MCF 10A (cell line): ENCODE results near the gene MCTP2. TPM values are rescaled to one million over a fixed set of nuclear protein-coding genes. Genes with fewer than 3 reads are reported as not detected.

Source experiments
- BruUV-seq: library from RNA; stranded (reverse); fragments of 400-500 nt; replicated peaks from 2 replicates; lab custom pipeline; 2021; lab: Mats Ljungman, UMichigan
- CTCF ChIA-PET: fragments of 300-600 bp; sonication (Branson Sonifier 250); formaldehyde crosslinking; extraction: SDS; loops from one replicate; lab custom pipeline; 2021; ENCODE audit warnings: antibody characterized with exemption, inconsistent platforms; lab: Yijun Ruan, JAX
- POLR2A ChIA-PET: fragments of 300-600, 350-650 bp; sonication (Branson Sonifier 250); formaldehyde crosslinking; extraction: SDS; loops from one replicate; lab custom pipeline; 2020; ENCODE audit warnings: antibody characterized with exemption, inconsistent platforms; lab: Yijun Ruan, JAX
- DNase-seq: peaks from one replicate; pipeline ENCODE4 v3.0.0-alpha.2; 2018; ENCODE audit not compliant: unreplicated experiment
- H3K27ac Mint-ChIP-seq: one replicate; pipeline ENCODE4 v1.8.0; 2022; ENCODE audit warnings: mild to moderate bottlenecking, low read depth, mixed read lengths; ENCODE audit not compliant: unreplicated experiment
- H3K27me3 Mint-ChIP-seq: one replicate; pipeline ENCODE4 v1.8.0; 2022; ENCODE audit warnings: mixed read lengths; ENCODE audit not compliant: insufficient read depth, unreplicated experiment
- H3K36me3 Mint-ChIP-seq: one replicate; pipeline ENCODE4 v1.8.0; 2022; ENCODE audit warnings: mild to moderate bottlenecking, moderate library complexity, mixed read lengths; ENCODE audit not compliant: insufficient read depth, unreplicated experiment
- H3K4me1 Mint-ChIP-seq: one replicate; pipeline ENCODE4 v1.8.0; 2022; ENCODE audit warnings: mixed read lengths; ENCODE audit not compliant: insufficient read depth, unreplicated experiment
- H3K4me3 Mint-ChIP-seq: one replicate; pipeline ENCODE4 v1.8.0; 2022; ENCODE audit warnings: mild to moderate bottlenecking, moderate library complexity, mixed read lengths; ENCODE audit not compliant: unreplicated experiment
- H3K9me3 Mint-ChIP-seq: one replicate; pipeline ENCODE4 v1.8.0; 2022; ENCODE audit warnings: mixed read lengths; ENCODE audit not compliant: unreplicated experiment
- CTCF ChIP-seq: fragments of 200-600 bp; IDR thresholded peaks from one replicate; pipeline ENCODE4 v1.8.0; 2022; ENCODE audit warnings: antibody characterized with exemption, mild to moderate bottlenecking; ENCODE audit not compliant: unreplicated experiment
- intact Hi-C: fragments of 100-400 bp; cut with micrococcal nuclease; formaldehyde crosslinking; loops from 2 replicates; pipeline ENCODE4 v1.14.1; 2022
- total RNA-seq: library from RNA; stranded (reverse); gene quantifications from 2 replicates; pipeline ENCODE4 v1.2.3, GENCODE V29; 2022

MCTP2 gene
- total RNA-seq, 1 experiment from 2014 or later, result 25.7 TPM

- Mint-ChIP-seq H3K36me3 (peaks cover 19% of the 10 kb centered on the region), H3K9me3 (no peaks in the 10 kb centered on the region), H3K27me3 (no peaks in the 10 kb centered on the region), H3K4me1 (no peaks in the 10 kb centered on the region), H3K4me3 (no peak overlapping the region), H3K27ac (no peak overlapping the region)
- no TSS peak for BruUV-seq
- no peak for DNase-seq
- intact Hi-C loops, result loop anchor here (10.0 kb wide), 1 partner anchor 260 kb away; no protein-coding TSS in a partner anchor
- TF ChIP-seq CTCF, result no peak
- POLR2A ChIA-PET, result no interaction called here
- CTCF ChIA-PET, result interaction anchor here (0.8 to 1.5 kb wide), 2 partner anchors 167 to 256 kb away, joined by 3 to 4 read pairs; no protein-coding TSS in a partner anchor
These were observed 183.6 kb downstream of the MCTP2 start for GRCh38 chr15:94414916-94415315.

GRCh38 chr15:94416267-94416666 is 184.9 kb downstream of the MCTP2 start:
- intact Hi-C loops, result loop anchor here (10.0 kb wide), 1 partner anchor 259 kb away; no protein-coding TSS in a partner anchor
- H3K27me3 Mint-ChIP-seq, result no peaks in the 10 kb centered on the region
- no peak for TF ChIP-seq CTCF

GRCh38 chr15:94416820-94417219 is 185.5 kb downstream of the MCTP2 start:
- no peak for TF ChIP-seq CTCF
- CTCF ChIA-PET, result no interaction called here
- no TSS peak for BruUV-seq
- Mint-ChIP-seq H3K27ac (no peak overlapping the region), H3K36me3 (peaks cover 14% of the 10 kb centered on the region), H3K9me3 (no peaks in the 10 kb centered on the region), H3K4me1 (no peaks in the 10 kb centered on the region), H3K27me3 (no peaks in the 10 kb centered on the region), H3K4me3 (no peak overlapping the region)
- DNase-seq, result no peak
- intact Hi-C loops, result loop anchor here (10.0 kb wide), 1 partner anchor 258 kb away; no protein-coding TSS in a partner anchor
- POLR2A ChIA-PET, result no interaction called here

More at GRCh38 chr15:94416267-94416666, 184.9 kb downstream of the MCTP2 start:
- peaks cover 16% of the 10 kb centered on the region for H3K36me3 Mint-ChIP-seq
- no peak for DNase-seq
- no peak overlapping the region for H3K4me3 Mint-ChIP-seq
- POLR2A ChIA-PET, result no interaction called here
- no peaks in the 10 kb centered on the region for H3K9me3 Mint-ChIP-seq
- CTCF ChIA-PET, result interaction anchor here (0.6 to 1.0 kb wide), 2 partner anchors 165 to 310 kb away, joined by 4 read pairs; no protein-coding TSS in a partner anchor
- no peaks in the 10 kb centered on the region for H3K4me1 Mint-ChIP-seq
- no peak overlapping the region for H3K27ac Mint-ChIP-seq
- BruUV-seq, result no TSS peak

GRCh38 chr15:94417501-94418293 is 186.3 kb downstream of the MCTP2 start:
- BruUV-seq, result no TSS peak
- TF ChIP-seq CTCF, result no peak
- no peaks in the 10 kb centered on the region for H3K9me3 Mint-ChIP-seq
- H3K4me3 Mint-ChIP-seq, result no peak overlapping the region
- H3K4me1 Mint-ChIP-seq, result no peaks in the 10 kb centered on the region
- no peaks in the 10 kb centered on the region for H3K27me3 Mint-ChIP-seq
- intact Hi-C loops, result loop anchor here (10.0 kb wide), 1 partner anchor 257 kb away; no protein-coding TSS in a partner anchor
- ChIA-PET POLR2A (no interaction called here), CTCF (interaction anchor here (0.6 kb wide), 1 partner anchor 19 kb away, joined by 3 read pairs; no protein-coding TSS in a partner anchor)
- H3K27ac Mint-ChIP-seq, result no peak overlapping the region
- no peak for DNase-seq
- H3K36me3 Mint-ChIP-seq, result peaks cover 8% of the 10 kb centered on the region
